Activated naive CD8-positive, alpha-beta T cell treated with anti-CD3 and anti-CD28 coated beads, Interleukin-2, amount 10 ng/mL, durations not matched to agents 7 days and 5 days (primary cell): ENCODE results near the gene CARMIL3. TPM values are rescaled to one million over a fixed set of nuclear protein-coding genes. Genes with fewer than 3 reads are reported as not detected.
"Not testable (repeated sequence)": the region's sequence is repeated elsewhere in the genome, so short reads cannot be mapped to it uniquely, and the experiment has no call there.

ENCODE experiments used
- ATAC-seq: fragments of 150-1000 bp; cut with Tn5 transposase; one replicate; pipeline ENCODE4 v1.10.0; 2021; ENCODE audit warnings: low read depth, moderate library complexity
- POLR2A ChIA-PET: fragments of 350-600 bp; sonication (Branson Sonifier 250); formaldehyde crosslinking; loops from one replicate; lab custom pipeline; 2021; ENCODE audit warnings: antibody characterized with exemption; lab: Charles Lee
- DNase-seq: peaks from one replicate; pipeline ENCODE4 v3.0.0; 2021
- H3K27ac Mint-ChIP-seq: one replicate; pipeline ENCODE4 v1.8.0; 2022; ENCODE audit warnings: mild to moderate bottlenecking, mixed read lengths
- H3K27me3 Mint-ChIP-seq: one replicate; pipeline ENCODE4 v1.8.0; 2022; ENCODE audit warnings: mild to moderate bottlenecking, moderate library complexity, mixed read lengths
- H3K36me3 Mint-ChIP-seq: one replicate; pipeline ENCODE4 v1.8.0; 2021; ENCODE audit warnings: mild to moderate bottlenecking, mixed read lengths
- H3K4me1 Mint-ChIP-seq: one replicate; pipeline ENCODE4 v1.8.0; 2021; ENCODE audit warnings: mixed read lengths
- H3K4me3 Mint-ChIP-seq: one replicate; pipeline ENCODE4 v1.8.0; 2022; ENCODE audit warnings: mild to moderate bottlenecking, moderate library complexity, mixed read lengths
- H3K9me3 Mint-ChIP-seq: one replicate; pipeline ENCODE4 v1.8.0; 2021; ENCODE audit warnings: mixed read lengths
- total RNA-seq, 2 experiments: library from RNA; stranded (reverse); gene quantifications; one replicate each; pipeline ENCODE4 v1.2.3, GENCODE V29; 2021

The CARMIL3 gene
- total RNA-seq, 2 experiments from 2014 or later = 0.80 to 0.91 TPM

DNA sequence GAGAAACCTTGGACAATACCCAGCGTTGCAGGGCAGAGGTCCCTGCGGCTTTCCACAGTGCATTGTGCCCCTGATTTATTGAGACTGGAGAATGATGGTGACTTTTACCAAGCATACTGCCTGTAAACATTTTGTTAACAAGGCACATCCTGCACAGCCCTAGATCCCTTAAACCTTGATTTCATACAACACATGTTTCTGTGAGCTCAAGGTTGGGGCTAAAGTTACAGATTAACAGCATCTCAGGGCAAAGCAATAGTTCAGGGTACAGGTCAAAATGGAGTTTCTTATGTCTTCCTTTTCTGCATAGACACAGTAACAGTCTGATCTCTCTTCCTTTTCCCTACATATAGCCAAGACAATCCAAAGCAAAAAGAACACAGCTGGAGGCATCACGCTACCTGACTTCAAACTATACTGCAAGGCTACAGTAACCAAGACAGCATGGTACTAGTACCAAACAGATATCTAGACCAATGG lies 26.8 kb upstream of the CARMIL3 start:
- DNase-seq, H3K4me3 Mint-ChIP-seq, H3K27ac Mint-ChIP-seq, H3K36me3 Mint-ChIP-seq, ATAC-seq, H3K4me1 Mint-ChIP-seq, H3K9me3 Mint-ChIP-seq, POLR2A ChIA-PET: not testable (repeated sequence)
- H3K27me3 Mint-ChIP-seq = peaks cover 17% of the 10 kb centered on the region

DNA sequence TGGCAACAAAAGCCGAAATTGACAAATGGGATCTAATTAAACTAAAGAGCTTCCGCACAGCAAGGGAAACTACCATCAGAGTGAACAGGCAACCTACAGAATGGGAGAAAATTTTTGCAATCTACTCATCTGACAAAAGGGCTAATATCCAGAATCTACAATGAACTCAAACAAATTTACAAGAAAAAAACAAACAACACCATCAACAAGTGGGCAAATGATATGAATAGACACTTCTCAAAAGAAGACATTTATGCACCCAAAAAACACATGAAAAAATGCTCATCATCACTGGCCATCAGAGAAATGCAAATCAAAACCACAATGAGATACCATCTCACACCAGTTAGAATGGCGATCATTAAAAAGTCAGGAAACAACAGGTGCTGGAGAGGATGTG lies 22.1 kb upstream of the CARMIL3 start:
- ATAC-seq, H3K4me3 Mint-ChIP-seq, H3K27ac Mint-ChIP-seq, H3K36me3 Mint-ChIP-seq, H3K4me1 Mint-ChIP-seq, DNase-seq, POLR2A ChIA-PET: not testable (repeated sequence)
- peaks cover 20% of the 10 kb centered on the region for H3K27me3 Mint-ChIP-seq
- H3K9me3 Mint-ChIP-seq = peaks cover 17% of the 10 kb centered on the region

DNA sequence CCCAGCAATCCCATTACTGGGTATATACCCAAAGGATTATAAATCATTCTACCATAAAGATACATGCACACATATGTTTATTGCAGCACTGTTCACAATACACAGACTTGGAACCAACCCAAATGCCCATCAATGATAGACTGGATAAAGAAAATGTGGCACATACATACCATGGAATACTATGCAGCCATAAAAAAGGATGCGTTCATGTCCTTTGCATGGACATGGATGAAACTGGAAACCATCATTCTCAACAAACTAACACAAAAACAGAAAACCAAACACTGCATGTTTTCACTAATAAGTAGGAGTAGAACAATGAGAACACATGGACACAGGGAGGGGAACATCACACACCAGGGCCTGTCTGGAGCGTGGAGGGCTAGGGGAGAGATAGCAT lies 20.5 kb upstream of the CARMIL3 start:
- Mint-ChIP-seq H3K27me3 (peaks cover 17% of the 10 kb centered on the region), H3K9me3 (peaks cover 17% of the 10 kb centered on the region)
- H3K27ac Mint-ChIP-seq, DNase-seq, H3K4me3 Mint-ChIP-seq, ATAC-seq, POLR2A ChIA-PET, H3K4me1 Mint-ChIP-seq, H3K36me3 Mint-ChIP-seq: not testable (repeated sequence)

DNA sequence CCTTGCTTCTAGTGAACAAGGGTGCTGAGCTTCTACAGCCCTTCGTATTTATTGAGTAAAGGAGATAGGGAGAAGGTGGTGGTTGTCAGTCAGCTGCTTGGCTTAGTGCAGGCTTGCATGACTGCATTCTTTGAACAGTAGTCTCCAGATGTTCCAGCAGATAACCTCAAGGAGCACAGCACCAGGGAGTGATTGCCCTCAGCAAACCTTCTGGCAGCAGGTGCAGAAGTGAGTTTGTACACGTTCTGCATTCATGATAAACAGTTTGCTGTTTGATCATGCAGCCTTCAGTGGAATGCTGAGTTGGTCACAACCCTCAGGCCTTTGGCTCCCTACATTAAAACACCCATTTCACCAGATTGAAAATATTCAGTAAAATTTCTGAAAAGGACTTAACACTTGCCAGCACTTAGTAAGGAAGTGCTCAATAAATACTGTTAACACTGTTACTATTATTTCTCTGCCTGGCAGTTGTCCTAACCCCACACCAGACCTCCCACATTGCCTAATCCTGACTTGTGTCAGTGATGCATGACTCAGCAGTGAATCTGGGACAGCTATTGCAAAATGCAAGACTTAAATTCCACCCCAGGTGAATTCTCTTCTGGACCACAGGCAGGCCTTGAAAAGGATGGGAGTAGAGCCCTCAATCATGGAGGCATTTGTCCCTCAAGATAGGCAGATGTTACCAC lies 18.9 kb upstream of the CARMIL3 start:
- DNase-seq (no peak), ATAC-seq (no peak)
- H3K9me3 Mint-ChIP-seq = peaks cover 17% of the 10 kb centered on the region
- peaks cover 4% of the 10 kb centered on the region for H3K36me3 Mint-ChIP-seq
- H3K4me1 Mint-ChIP-seq = peaks cover 10% of the 10 kb centered on the region
- H3K4me3 Mint-ChIP-seq = no peak overlapping the region
- peaks cover 9% of the 10 kb centered on the region for H3K27me3 Mint-ChIP-seq
- POLR2A ChIA-PET = interaction anchor here (0.6 kb wide), 1 partner anchor 11 kb away, joined by 3 read pairs; no protein-coding TSS in a partner anchor
- H3K27ac Mint-ChIP-seq = no peak overlapping the region

DNA sequence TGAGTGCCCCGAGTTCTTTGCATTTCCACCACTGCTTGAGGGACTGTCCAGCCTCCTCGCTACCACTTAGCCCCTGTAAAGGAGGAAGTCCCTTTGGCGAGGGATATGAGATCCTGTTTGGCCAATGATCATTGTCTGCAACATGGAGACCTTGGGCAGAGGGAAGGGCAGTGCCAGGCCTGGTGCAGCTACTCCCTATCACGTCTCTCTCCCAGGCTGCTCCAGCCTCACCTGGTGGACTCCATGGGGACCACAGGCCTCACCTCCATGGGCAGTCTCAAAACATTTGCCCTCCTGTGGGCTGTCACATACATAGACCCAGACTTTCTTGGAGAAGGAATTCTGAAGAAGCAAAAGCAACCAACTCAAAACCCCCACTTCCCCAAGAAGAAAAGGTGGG lies 16.0 kb upstream of the CARMIL3 start:
- Mint-ChIP-seq H3K4me1 (peaks cover 15% of the 10 kb centered on the region), H3K27ac (peak overlapping the region; percentile 54), H3K9me3 (peaks cover 17% of the 10 kb centered on the region), H3K4me3 (peak overlapping the region; percentile 94)
- not testable (repeated sequence) for H3K27me3 Mint-ChIP-seq, H3K36me3 Mint-ChIP-seq, DNase-seq
- peak; percentile 10 for ATAC-seq
- POLR2A ChIA-PET = interaction anchor here (0.9 to 1.8 kb wide), 4 partner anchors 16 to 79 kb away, joined by 3 to 5 read pairs (median 4); partner anchors contain the start of genes CARMIL3, DCAF11 and NRL

DNA sequence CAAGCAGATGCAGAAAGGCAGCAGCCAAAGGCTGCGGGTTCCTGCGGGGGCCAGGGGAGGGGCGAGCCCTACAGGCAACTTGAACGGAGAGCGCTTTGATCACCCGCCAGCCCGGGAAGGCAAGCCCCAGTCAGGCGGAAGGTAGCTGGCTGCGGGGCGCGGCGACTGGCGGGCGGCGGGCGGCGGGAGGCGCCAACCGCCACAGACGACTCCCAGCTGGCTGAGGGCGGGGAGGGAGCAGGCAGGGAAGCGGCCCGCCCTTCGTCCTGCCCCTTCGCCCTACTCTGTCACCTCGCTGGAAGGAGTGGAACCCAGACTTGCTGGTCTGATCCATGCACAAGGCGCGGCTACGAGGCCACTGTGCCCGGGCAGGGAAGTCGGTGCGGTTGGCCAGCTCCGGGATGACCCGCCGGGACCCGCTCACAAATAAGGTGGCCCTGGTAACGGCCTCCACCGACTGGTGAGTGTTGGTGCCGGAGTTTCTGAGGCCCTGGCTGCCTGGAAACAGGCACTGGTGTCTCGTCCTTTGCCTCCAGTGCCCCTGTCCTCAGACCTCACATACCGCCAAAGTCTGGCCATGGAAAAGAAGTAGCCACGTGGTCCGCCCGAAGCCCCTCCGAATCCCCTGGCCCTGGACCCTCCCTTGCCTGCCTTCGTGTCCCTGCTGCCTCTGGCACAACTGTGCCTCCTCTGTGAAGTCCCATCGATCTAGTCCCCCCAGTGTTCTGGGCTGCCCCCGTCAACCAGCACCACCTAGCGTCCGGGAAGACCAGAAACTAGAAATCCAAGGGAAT lies 15.4 kb upstream of the CARMIL3 start:
- H3K36me3 Mint-ChIP-seq = peaks cover 4% of the 10 kb centered on the region
- POLR2A ChIA-PET = interaction anchor here (0.9 to 1.8 kb wide), 4 partner anchors 16 to 78 kb away, joined by 3 to 5 read pairs (median 4); partner anchors contain the start of genes CARMIL3, DCAF11 and NRL
- H3K9me3 Mint-ChIP-seq = peaks cover 12% of the 10 kb centered on the region
- peaks cover 11% of the 10 kb centered on the region for H3K27me3 Mint-ChIP-seq
- H3K27ac Mint-ChIP-seq = peak overlapping the region; percentile 88
- DNase-seq (peak; percentile 74), ATAC-seq (peak; percentile 78)
- H3K4me1 Mint-ChIP-seq = peaks cover 15% of the 10 kb centered on the region
- H3K4me3 Mint-ChIP-seq = peak overlapping the region; percentile 94

DNA sequence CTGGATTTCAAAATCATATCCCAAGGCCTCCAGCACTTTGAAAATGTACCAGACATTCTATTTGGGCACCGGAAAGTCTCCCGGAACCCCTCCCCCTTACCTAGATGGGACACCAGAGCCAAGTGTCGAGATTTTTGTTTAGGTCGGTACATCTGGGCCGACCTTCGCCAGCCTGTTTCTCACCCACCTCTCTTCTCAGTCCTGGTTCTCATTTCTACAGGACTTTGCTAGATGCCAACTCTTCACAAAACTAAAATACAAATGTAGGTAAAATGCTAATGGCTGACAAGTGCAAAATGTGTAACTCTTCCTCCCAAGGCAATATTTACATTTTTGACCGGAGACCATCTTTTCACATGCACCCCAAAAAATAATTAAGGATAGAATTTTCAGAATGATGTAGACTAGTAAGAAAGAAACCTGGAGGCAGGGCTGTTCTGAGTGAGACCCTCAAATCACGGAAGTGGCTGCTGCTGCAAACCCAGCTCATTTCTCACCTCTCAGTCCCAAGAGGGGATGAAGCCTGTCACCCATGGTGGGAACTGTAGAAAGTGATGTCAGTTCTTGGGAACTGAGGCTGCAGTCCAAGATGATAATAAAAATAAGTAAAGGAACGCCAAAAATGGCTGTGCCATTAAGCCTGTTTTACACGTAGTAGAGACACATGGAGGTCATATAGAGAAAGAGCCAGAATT lies 14.7 kb upstream of the CARMIL3 start:
- Mint-ChIP-seq H3K27ac (peak overlapping the region; percentile 88), H3K27me3 (peaks cover 16% of the 10 kb centered on the region), H3K9me3 (peaks cover 10% of the 10 kb centered on the region), H3K4me3 (peak overlapping the region; percentile 94), H3K4me1 (peaks cover 15% of the 10 kb centered on the region)
- not testable (repeated sequence) for DNase-seq, H3K36me3 Mint-ChIP-seq
- POLR2A ChIA-PET = interaction anchor here (1.3 to 1.8 kb wide), 2 partner anchors 15 to 77 kb away, joined by 5 read pairs; partner anchors contain the start of genes CARMIL3, DCAF11 and NRL
- peak; percentile 4 for ATAC-seq

DNA sequence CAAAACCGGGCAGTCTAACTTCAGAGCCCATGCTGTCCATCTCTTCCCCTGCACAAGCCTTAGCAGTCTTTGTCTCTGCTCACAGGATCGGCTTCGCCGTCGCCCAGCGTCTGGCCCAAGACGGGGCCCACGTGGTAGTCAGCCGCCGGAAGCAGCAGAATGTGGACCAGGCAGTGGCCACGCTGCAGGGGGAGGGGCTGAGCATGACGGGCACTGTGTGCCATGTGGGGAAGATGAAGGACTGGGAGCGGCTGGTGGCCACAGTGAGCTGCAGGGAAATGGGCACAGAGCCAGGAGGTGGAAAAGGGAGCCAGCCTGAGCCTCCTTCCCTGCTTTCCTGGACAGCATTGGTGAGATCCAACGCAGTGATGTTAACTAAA lies 14.2 kb upstream of the CARMIL3 start:
- Mint-ChIP-seq H3K4me3 (no peak overlapping the region), H3K9me3 (peaks cover 7% of the 10 kb centered on the region), H3K27me3 (peaks cover 20% of the 10 kb centered on the region), H3K4me1 (peaks cover 15% of the 10 kb centered on the region), H3K36me3 (peaks cover 2% of the 10 kb centered on the region), H3K27ac (no peak overlapping the region)
- POLR2A ChIA-PET = no interaction called here
- DNase-seq (no peak), ATAC-seq (no peak)

DNA sequence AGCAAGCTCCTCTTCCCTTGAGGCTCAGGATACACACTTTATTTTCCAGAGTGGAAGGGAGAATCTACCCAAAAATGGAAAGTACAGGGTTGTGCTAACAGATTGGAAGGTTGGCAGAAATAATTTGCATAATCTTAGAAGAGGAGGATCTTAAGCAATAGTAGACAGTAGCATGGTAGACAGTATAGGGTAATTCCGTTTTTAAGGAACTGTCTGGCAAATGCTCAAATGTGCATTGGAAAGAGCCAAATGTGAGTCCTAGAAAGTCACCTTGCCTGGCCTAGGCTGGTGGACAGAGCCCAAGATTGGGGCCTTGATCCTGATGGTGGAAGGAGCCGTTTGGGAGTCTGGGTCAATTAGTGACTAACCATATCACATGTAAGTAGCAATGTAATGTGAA lies 13.1 kb upstream of the CARMIL3 start:
- H3K4me3 Mint-ChIP-seq = no peak overlapping the region
- no peak for ATAC-seq
- H3K9me3 Mint-ChIP-seq = peaks cover 7% of the 10 kb centered on the region
- peaks cover 25% of the 10 kb centered on the region for H3K27me3 Mint-ChIP-seq
- peaks cover 15% of the 10 kb centered on the region for H3K4me1 Mint-ChIP-seq
- POLR2A ChIA-PET = no interaction called here
- DNase-seq = no peak
- no peak overlapping the region for H3K27ac Mint-ChIP-seq
- H3K36me3 Mint-ChIP-seq = peaks cover 2% of the 10 kb centered on the region

DNA sequence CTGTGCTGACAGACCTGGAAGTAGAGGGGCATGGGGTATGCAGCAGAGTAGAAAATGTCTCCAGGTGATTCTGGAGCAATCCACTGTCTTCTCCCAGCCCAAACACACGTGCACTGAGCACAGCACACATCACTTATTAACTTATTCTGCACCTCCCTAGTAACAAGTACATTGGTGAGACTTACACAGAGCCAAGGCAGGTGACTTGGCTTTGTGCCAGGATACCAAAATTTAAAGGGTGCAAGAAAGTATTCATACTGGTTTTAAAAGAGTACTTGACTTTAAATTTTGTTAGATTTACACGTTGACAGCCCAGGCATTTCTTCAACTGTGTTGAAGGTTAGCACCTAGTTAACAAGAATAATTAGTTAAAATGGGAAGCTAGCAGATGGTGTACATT lies 11.1 kb upstream of the CARMIL3 start:
- POLR2A ChIA-PET = no interaction called here
- DNase-seq (no peak), ATAC-seq (no peak)
- Mint-ChIP-seq H3K9me3 (no peaks in the 10 kb centered on the region), H3K4me3 (no peak overlapping the region), H3K27me3 (peaks cover 26% of the 10 kb centered on the region), H3K36me3 (no peaks in the 10 kb centered on the region), H3K27ac (no peak overlapping the region), H3K4me1 (peaks cover 24% of the 10 kb centered on the region)

DNA sequence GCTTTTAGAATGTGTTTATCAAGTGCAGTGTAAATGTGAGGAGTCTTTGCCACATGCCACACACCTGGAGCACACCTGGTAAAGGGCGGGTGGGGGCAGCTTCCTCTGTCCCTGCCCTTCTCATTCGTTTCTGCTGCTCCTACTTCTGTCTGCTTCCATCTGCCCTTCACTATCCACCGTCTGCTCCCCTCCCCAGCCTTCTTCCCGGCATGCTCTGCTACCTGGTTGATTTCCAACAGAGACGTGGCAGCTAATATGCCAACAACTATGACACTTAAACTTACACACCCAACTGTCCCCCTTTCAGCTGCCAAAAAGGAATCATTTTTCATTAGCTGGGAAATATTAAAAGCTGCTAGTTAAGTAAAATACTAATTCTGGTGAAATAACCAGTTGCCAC lies 9.1 kb upstream of the CARMIL3 start:
- Mint-ChIP-seq H3K4me3 (no peak overlapping the region), H3K9me3 (no peaks in the 10 kb centered on the region), H3K4me1 (peaks cover 17% of the 10 kb centered on the region), H3K27me3 (peaks cover 29% of the 10 kb centered on the region), H3K36me3 (no peaks in the 10 kb centered on the region), H3K27ac (no peak overlapping the region)
- ATAC-seq = no peak
- no peak for DNase-seq
- POLR2A ChIA-PET = no interaction called here

DNA sequence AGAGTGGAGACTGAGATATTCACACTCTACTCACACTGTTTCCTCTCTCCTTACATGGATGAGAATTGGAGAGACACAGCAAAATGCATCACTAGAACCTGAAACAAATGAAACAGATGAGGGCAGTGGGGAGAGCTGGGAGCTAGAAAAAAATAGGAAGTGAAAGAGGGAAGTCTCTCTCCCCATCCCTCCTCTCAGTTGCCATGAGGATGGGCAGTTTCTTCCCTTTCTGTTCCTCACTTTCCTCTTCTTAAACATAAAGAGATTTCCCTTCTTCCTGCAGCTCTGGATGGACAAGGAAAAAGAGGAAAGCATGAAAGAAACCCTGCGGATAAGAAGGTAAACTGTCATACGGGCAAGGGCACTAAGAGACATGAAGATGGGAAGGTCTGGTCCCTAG lies 2.8 kb upstream of the CARMIL3 start:
- POLR2A ChIA-PET = not testable (repeated sequence)

DNA sequence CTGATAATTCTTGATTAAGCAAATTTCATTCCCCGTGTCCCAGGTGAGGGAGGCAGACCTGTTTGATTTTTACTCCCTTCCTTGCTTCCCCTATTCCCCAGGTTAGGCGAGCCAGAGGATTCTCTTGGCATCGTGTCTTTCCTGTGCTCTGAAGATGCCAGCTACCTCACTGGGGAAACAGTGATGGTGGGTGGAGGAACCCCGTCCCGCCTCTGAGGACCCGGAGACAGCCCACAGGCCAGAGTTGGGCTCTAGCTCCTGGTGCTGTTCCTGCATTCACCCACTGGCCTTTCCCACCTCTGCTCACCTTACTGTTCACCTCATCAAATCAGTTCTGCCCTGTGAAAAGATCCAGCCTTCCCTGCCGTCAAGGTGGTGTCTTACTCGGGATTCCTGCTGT lies 1.1 kb upstream of the CARMIL3 start:
- H3K27ac Mint-ChIP-seq, DNase-seq, H3K36me3 Mint-ChIP-seq, H3K9me3 Mint-ChIP-seq, POLR2A ChIA-PET, ATAC-seq: not testable (repeated sequence)
- H3K4me1 Mint-ChIP-seq = peaks cover 12% of the 10 kb centered on the region
- peaks cover 41% of the 10 kb centered on the region for H3K27me3 Mint-ChIP-seq
- peak overlapping the region; percentile 69 for H3K4me3 Mint-ChIP-seq

More for the DNA sequence above, 2.8 kb upstream of the CARMIL3 start:
- not testable (repeated sequence) for DNase-seq, H3K9me3 Mint-ChIP-seq, ATAC-seq, H3K4me3 Mint-ChIP-seq, H3K36me3 Mint-ChIP-seq, H3K27ac Mint-ChIP-seq
- H3K4me1 Mint-ChIP-seq = peaks cover 22% of the 10 kb centered on the region
- H3K27me3 Mint-ChIP-seq = peaks cover 46% of the 10 kb centered on the region
